Measurements from ENCODE around the gene SIRPA.

GRCh38 chr20:1968964-1969363, 73.8 kb downstream of the SIRPA start:
- TF ChIP-seq, protein P1, sequence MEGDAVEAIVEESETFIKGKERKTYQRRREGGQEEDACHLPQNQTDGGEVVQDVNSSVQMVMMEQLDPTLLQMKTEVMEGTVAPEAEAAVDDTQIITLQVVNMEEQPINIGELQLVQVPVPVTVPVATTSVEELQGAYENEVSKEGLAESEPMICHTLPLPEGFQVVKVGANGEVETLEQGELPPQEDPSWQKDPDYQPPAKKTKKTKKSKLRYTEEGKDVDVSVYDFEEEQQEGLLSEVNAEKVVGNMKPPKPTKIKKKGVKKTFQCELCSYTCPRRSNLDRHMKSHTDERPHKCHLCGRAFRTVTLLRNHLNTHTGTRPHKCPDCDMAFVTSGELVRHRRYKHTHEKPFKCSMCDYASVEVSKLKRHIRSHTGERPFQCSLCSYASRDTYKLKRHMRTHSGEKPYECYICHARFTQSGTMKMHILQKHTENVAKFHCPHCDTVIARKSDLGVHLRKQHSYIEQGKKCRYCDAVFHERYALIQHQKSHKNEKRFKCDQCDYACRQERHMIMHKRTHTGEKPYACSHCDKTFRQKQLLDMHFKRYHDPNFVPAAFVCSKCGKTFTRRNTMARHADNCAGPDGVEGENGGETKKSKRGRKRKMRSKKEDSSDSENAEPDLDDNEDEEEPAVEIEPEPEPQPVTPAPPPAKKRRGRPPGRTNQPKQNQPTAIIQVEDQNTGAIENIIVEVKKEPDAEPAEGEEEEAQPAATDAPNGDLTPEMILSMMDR (conservative IDR thresholded peaks at IDR 0.05), result no peak
- no peak for TF ChIP-seq ZFX (IDR thresholded peaks at IDR 0.05)

All from C4-2B (cell line).